Colonic mucosa (tissue), 4 donors: ENCODE data around the gene ADAM12. TPM values are rescaled to one million over a fixed set of nuclear protein-coding genes. Genes with fewer than 3 reads are reported as not detected.

ENCODE experiments used
- DNase-seq: peaks from one replicate; pipeline ENCODE4 v3.0.0-alpha.2; 2020
- H3K27ac ChIP-seq: fragments of 200-600 bp; one replicate; pipeline ENCODE4 v1.8.0; 2021
- H3K27me3 ChIP-seq: fragments of 200-600 bp; one replicate; pipeline ENCODE4 v1.8.0; 2021
- H3K36me3 ChIP-seq: fragments of 200-600 bp; one replicate; pipeline ENCODE4 v1.8.0; 2021
- H3K4me1 ChIP-seq: fragments of 200-600 bp; one replicate; pipeline ENCODE4 v1.8.0; 2021; ENCODE audit warnings: mild to moderate bottlenecking
- H3K4me3 ChIP-seq: fragments of 200-600 bp; one replicate; pipeline ENCODE4 v1.8.0; 2021
- H3K9ac ChIP-seq, 2 donors: one replicate each; pipeline ENCODE4 v1.7.0; 2013; ENCODE audit warnings: control low read depth in 2 of 2, low read depth in 2 of 2, low read length in 2 of 2
- H3K9me3 ChIP-seq: fragments of 200-600 bp; one replicate; pipeline ENCODE4 v1.8.0; 2021
- CTCF ChIP-seq: fragments of 200-600 bp; IDR thresholded peaks from one replicate; pipeline ENCODE4 v1.8.0; 2022; ENCODE audit warnings: antibody characterized with exemption, mild to moderate bottlenecking
- intact Hi-C: fragments of 100-400 bp; cut with DNase I; formaldehyde crosslinking; loops from one replicate; pipeline ENCODE4 v1.14.1; 2022
- total RNA-seq, 2 donors: library from RNA; stranded (reverse); fragmentation: NEBNext Ultra II Directional in 1 of 2; extraction: Animal tissue kit (Norgen Biotek cat#: 25700) in 1 of 2; gene quantifications; one replicate each; pipeline ENCODE4 v1.2.1, GENCODE V29; 2021
- donor health status: healthy.
- donor health status: DM: no; HTN: no; CAD: no.
- donor health status: DM: no; HTN: no; CAD: no.

Gene ADAM12
- total RNA-seq, 2 donors from 2014 or later, result 0.30 to 0.64 TPM

GRCh38 chr10:126160971-126161630, 227.2 kb downstream of the ADAM12 start:
- no peaks in the 10 kb centered on the region for H3K27me3 ChIP-seq
- H3K27ac ChIP-seq, result no peak overlapping the region
- no peak for DNase-seq
- H3K9ac ChIP-seq, result no peak overlapping the region
- H3K36me3 ChIP-seq, result no peaks in the 10 kb centered on the region
- no peaks in the 10 kb centered on the region for H3K4me1 ChIP-seq
- TF ChIP-seq CTCF, result no peak
- H3K9me3 ChIP-seq, result no peaks in the 10 kb centered on the region
- intact Hi-C loops, result no loop called here
- H3K4me3 ChIP-seq, result no peak overlapping the region

- no peaks in the 10 kb centered on the region for H3K36me3 ChIP-seq
- intact Hi-C loops, result no loop called here
- H3K4me3 ChIP-seq, result no peak overlapping the region
- no peaks in the 10 kb centered on the region for H3K4me1 ChIP-seq
- no peaks in the 10 kb centered on the region for H3K9me3 ChIP-seq
- no peak overlapping the region for H3K9ac ChIP-seq
- TF ChIP-seq CTCF, result no peak
- H3K27ac ChIP-seq, result no peak overlapping the region
- no peaks in the 10 kb centered on the region for H3K27me3 ChIP-seq
- no peak for DNase-seq
These were observed 227.7 kb downstream of the ADAM12 start for GRCh38 chr10:126160571-126160970.

- H3K27me3 ChIP-seq, result no peaks in the 10 kb centered on the region
These were observed 230.0 kb downstream of the ADAM12 start for GRCh38 chr10:126158133-126158892.

GRCh38 chr10:126157189-126157588, 231.1 kb downstream of the ADAM12 start:
- no peak for TF ChIP-seq CTCF
- H3K27ac ChIP-seq, result no peak overlapping the region
- intact Hi-C loops, result no loop called here
- no peaks in the 10 kb centered on the region for H3K36me3 ChIP-seq
- H3K4me3 ChIP-seq, result no peak overlapping the region
- no peak overlapping the region for H3K9ac ChIP-seq
- no peaks in the 10 kb centered on the region for H3K27me3 ChIP-seq
- DNase-seq, result no peak
- H3K9me3 ChIP-seq, result no peaks in the 10 kb centered on the region
- no peaks in the 10 kb centered on the region for H3K4me1 ChIP-seq

More at GRCh38 chr10:126158133-126158892, 230.0 kb downstream of the ADAM12 start:
- no peaks in the 10 kb centered on the region for H3K4me1 ChIP-seq
- no peak overlapping the region for H3K27ac ChIP-seq
- H3K36me3 ChIP-seq, result no peaks in the 10 kb centered on the region
- DNase-seq, result no peak
- no peak overlapping the region for H3K9ac ChIP-seq
- intact Hi-C loops, result no loop called here
- no peak for TF ChIP-seq CTCF
- no peak overlapping the region for H3K4me3 ChIP-seq
- no peaks in the 10 kb centered on the region for H3K9me3 ChIP-seq

- Histone ChIP-seq H3K9me3 (no peaks in the 10 kb centered on the region), H3K9ac (no peak overlapping the region), H3K27me3 (no peaks in the 10 kb centered on the region), H3K4me1 (no peaks in the 10 kb centered on the region), H3K27ac (no peak overlapping the region), H3K4me3 (no peak overlapping the region), H3K36me3 (no peaks in the 10 kb centered on the region)
- TF ChIP-seq CTCF, result no peak
- intact Hi-C loops, result no loop called here
- no peak for DNase-seq
These were observed 231.8 kb downstream of the ADAM12 start for GRCh38 chr10:126156503-126156902.
